Heart left ventricle (tissue), 16 donors: Measurements from ENCODE around the gene ZNF586. TPM values are rescaled to one million over a fixed set of nuclear protein-coding genes. Genes with fewer than 3 reads are reported as not detected.

ENCODE experiments used
- ATAC-seq, 4 donors: fragments of 200-7000 bp; cut with Tn5 transposase; one replicate each; pipeline ENCODE4 v1.9.1; 2020 to 2022; ENCODE audit warnings: moderate library complexity in 4 of 4, mild to moderate bottlenecking in 3 of 4, moderate number of reproducible peaks in 1 of 4
- DNase-seq, 5 donors: peaks; one replicate each; pipeline ENCODE4 v3.0.0-alpha.2; 2020
- H3K27ac ChIP-seq, 12 donors: fragments of 200-600 bp; sonication (generic) in 4 of 12; one replicate each; pipeline versions ENCODE4 v1.5.0 to v1.8.0; 2016 to 2022; ENCODE audit warnings: mild to moderate bottlenecking in 2 of 12
- H3K27me3 ChIP-seq, 9 donors: fragments of 200-600 bp; sonication (generic) in 2 of 9; one replicate each; pipeline versions ENCODE4 v1.5.1 to v1.8.0; 2016 to 2022; ENCODE audit warnings: mild to moderate bottlenecking in 3 of 9
- H3K36me3 ChIP-seq, 9 donors: fragments of 200-600 bp; sonication (generic) in 2 of 9; one replicate each; pipeline versions ENCODE4 v1.5.0 to v1.8.0; 2018 to 2022; ENCODE audit warnings: mild to moderate bottlenecking in 2 of 9
- H3K4me1 ChIP-seq, 12 donors: fragments of 200-600 bp; sonication (generic) in 4 of 12; one replicate each; pipeline versions ENCODE4 v1.5.0 to v1.8.0; 2016 to 2022; ENCODE audit warnings: mild to moderate bottlenecking in 3 of 12
- H3K4me3 ChIP-seq, 12 donors: fragments of 200-600 bp; sonication (generic) in 4 of 12; one replicate each; pipeline versions ENCODE4 v1.5.0 to v1.8.0; 2017 to 2022; ENCODE audit warnings: mild to moderate bottlenecking in 9 of 12, moderate library complexity in 4 of 12
- H3K9me3 ChIP-seq, 12 donors: fragments of 200-600 bp; sonication (generic) in 4 of 12; one replicate each; pipeline versions ENCODE4 v1.5.0 to v1.8.0; 2016 to 2022; ENCODE audit warnings: mild to moderate bottlenecking in 1 of 12
- CTCF ChIP-seq, 12 donors: fragments of 200-600 bp; sonication (generic) in 4 of 12; IDR thresholded peaks; one replicate each; pipeline versions ENCODE4 v1.5.0 to v1.8.0; 2018 to 2022; ENCODE audit warnings: antibody characterized with exemption in 12 of 12, mild to moderate bottlenecking in 5 of 12
- POLR2A ChIP-seq, 2 donors: fragments of 450-650 bp; IDR thresholded peaks; one replicate each; pipeline ENCODE4 v1.6.1; 2017; ENCODE audit warnings: antibody characterized with exemption in 2 of 2, mild to moderate bottlenecking in 2 of 2, moderate library complexity in 2 of 2
- WGBS, 4 donors: extraction: QIAGEN DNeasy Blood & Tissue Kit in 2 of 4; methylation state at CpG; one replicate each; pipeline versions ENCODE4 v1.1.5 to v1.1.7; 2013 to 2018; 5-methylcytosine and 5-hydroxymethylcytosine counted together
- intact Hi-C, 10 donors: fragments of 100-400 bp; cut with DNase I; formaldehyde crosslinking; loops; one replicate each; pipeline versions ENCODE4 v1.11.1 to v1.14.2; 2022
- polyA plus RNA-seq, 2 donors: library from polyadenylated mRNA; stranded (reverse); fragments of 200-250 nt; gene quantifications; one replicate each; pipeline ENCODE4 v1.2.3, GENCODE V29; 2013
- total RNA-seq, 9 donors: library from RNA; depleted of rRNA in 2 of 9; stranded (reverse); fragments of >200 nt in 2 of 9; fragmentation: NEBNext Ultra II Directional in 3 of 9; extraction: Animal tissue kit (Norgen Biotek cat#: 25700) in 3 of 9; gene quantifications; one replicate each; pipeline versions ENCODE4 v1.1.0 to v1.2.4, GENCODE V29; 2016 to 2023
- donor health status: ischemic (EF 13 %, LVEDD 7.1; RV severe dilation, severe dysfunction).
- donor health status: healthy with polysubstance abuse.
- donor health status: DM: no; HTN: yes; CAD: no.
- donor health status: DM: no; HTN: no; CAD: no.
- donor health status: ischemic (EF 25% LVEDD 6.9; RV normal size, moderate dysfunction).
- donor health status: ischemic (EF 25% LVEDD 5.7; RV mildly dilated, moderate dysfunction).
- donor health status: healthy.
- donor health status: DM: yes; HTN: yes; CAD: no.
- donor health status: ischemic (EF 35%, LVEDD 5.7; RV mildly dilated, moderate dysfunction).
- donor health status: nonischemic (EF 11% LVEDD 7.7; RV severe dilation, severe dysfunction).
- donor health status: DM: yes; HTN: yes; CAD: no.
- donor health status: PGD.
- donor health status: ischemic (EF 29% LVEDD 5.4; RV normal size, mild dysfunction).
- donor health status: nonischemic (EF 23%, LVEDD 6.1; RV moderate dilation, normal function).

Gene ZNF586
- total and polyA plus RNA-seq, 11 donors, result 6.7 to 13.3 (median 11.9) TPM

- H3K4me1 ChIP-seq, result no peaks in the 10 kb centered on the region
- no peaks in the 10 kb centered on the region for H3K27me3 ChIP-seq
- no peak overlapping the region for H3K27ac ChIP-seq
- 94 to 100% (median 99%) methylated on average over 2 of the region's 2 CpGs for WGBS, 4 donors
- peaks cover 0 to 96% (median 85%) of the 10 kb centered on the region in 9 donors for H3K36me3 ChIP-seq
- H3K4me3 ChIP-seq, result no peak overlapping the region
- TF ChIP-seq CTCF (IDR thresholded peaks at IDR 0.05), result no peak
- no peak for TF ChIP-seq POLR2A (IDR thresholded peaks at IDR 0.05)
- intact Hi-C loops, result no loop called here
- ATAC-seq (no peak), DNase-seq (no peak)
- peaks cover 0 to 71% (median 22%) of the 10 kb centered on the region in 12 donors for H3K9me3 ChIP-seq
These were observed 10.4 kb upstream of the ZNF586 start for GRCh38 chr19:57759096-57759495.

GRCh38 chr19:57771417-57771816 is 1.9 kb downstream of the ZNF586 start:
- Histone ChIP-seq H3K27me3 (no peaks in the 10 kb centered on the region), H3K4me3 (peak overlapping the region in 3 of 12 donors; percentile 86 to 97 (median 91)), H3K4me1 (peaks cover 5 to 42% (median 19%) of the 10 kb centered on the region in 12 donors), H3K27ac (no peak overlapping the region), H3K9me3 (peaks cover 0 to 54% (median 3%) of the 10 kb centered on the region in 12 donors), H3K36me3 (peaks cover 0 to 54% (median 22%) of the 10 kb centered on the region in 9 donors)
- DNase-seq, result no peak
- intact Hi-C loops, result no loop called here
- no peak for TF ChIP-seq CTCF (IDR thresholded peaks at IDR 0.05)
- TF ChIP-seq POLR2A (IDR thresholded peaks at IDR 0.05), result no peak
- ATAC-seq, result no peak
- WGBS, 4 donors, result 93 to 99% (median 95%) methylated on average over 4 of the region's 4 CpGs

- Histone ChIP-seq H3K36me3 (peaks cover 0 to 74% (median 43%) of the 10 kb centered on the region in 9 donors), H3K9me3 (peaks cover 0 to 75% (median 14%) of the 10 kb centered on the region in 12 donors), H3K27me3 (no peaks in the 10 kb centered on the region), H3K27ac (no peak overlapping the region), H3K4me1 (peaks cover 5 to 46% (median 19%) of the 10 kb centered on the region in 12 donors), H3K4me3 (no peak overlapping the region)
- ATAC-seq (no peak), DNase-seq (no peak)
- intact Hi-C loops, result no loop called here
- no peak for TF ChIP-seq CTCF (IDR thresholded peaks at IDR 0.05)
- no peak for TF ChIP-seq POLR2A (IDR thresholded peaks at IDR 0.05)
- 92 to 97% (median 94%) methylated on average over 3 of the region's 3 CpGs for WGBS, 4 donors
These were observed 4.0 kb downstream of the ZNF586 start for GRCh38 chr19:57773488-57773887.

GRCh38 chr19:57776764-57777296 is 7.4 kb downstream of the ZNF586 start:
- DNase-seq, result no peak
- Histone ChIP-seq H3K27ac (no peak overlapping the region), H3K4me1 (peaks cover 0 to 22% (median 6%) of the 10 kb centered on the region in 12 donors), H3K9me3 (peaks cover 0 to 100% (median 39%) of the 10 kb centered on the region in 12 donors), H3K36me3 (peaks cover 0 to 96% (median 70%) of the 10 kb centered on the region in 9 donors), H3K27me3 (no peaks in the 10 kb centered on the region), H3K4me3 (no peak overlapping the region)
- WGBS, 4 donors, result 75 to 88% (median 84%) methylated on average over 6 of the region's 6 CpGs
- TF ChIP-seq CTCF (IDR thresholded peaks at IDR 0.05), result no peak
- no peak for TF ChIP-seq POLR2A (IDR thresholded peaks at IDR 0.05)
- ATAC-seq, result no peak
- intact Hi-C loops, result no loop called here
